Brain microvascular endothelial cell (primary cell): Measurements from ENCODE around the gene GTSF1L.

Experiments used
- DNase-seq: peaks from one replicate; pipeline ENCODE4 v3.0.0-alpha.2; 2020
- H3K27ac ChIP-seq: fragments of 250-450 bp; sonication (Bioruptor Pico); 2 replicates; pipeline ENCODE4 v1.5.1; 2020; ENCODE audit warnings: mild to moderate bottlenecking, moderate library complexity
- H3K27me3 ChIP-seq: fragments of 250-450 bp; sonication (Bioruptor Pico); replicated peaks from 2 replicates; pipeline ENCODE4 v1.5.1; 2020; ENCODE audit warnings: mild to moderate bottlenecking
- H3K36me3 ChIP-seq: fragments of 250-450 bp; sonication (Bioruptor Pico); replicated peaks from 2 replicates; pipeline ENCODE4 v1.5.1; 2020; ENCODE audit warnings: mild to moderate bottlenecking
- H3K4me3 ChIP-seq: 2 replicates; pipeline ENCODE4 v1.5.1; 2011; ENCODE audit warnings: low read depth, mild to moderate bottlenecking, control low read depth, low read length, moderate library complexity
- in situ Hi-C: cut with HindIII; loops from 2 replicates; pipeline ENCODE4 v1.10.0; 2017; ENCODE audit warnings: low sequenced_read_pairs, low pct_ligation_motif_present
- TF ChIP-seq, protein P1 (sequence below): IDR thresholded peaks from 2 replicates; pipeline ENCODE4 v1.5.1; 2011; ENCODE audit warnings: low read depth, mild to moderate bottlenecking, moderate library complexity, low read length, control low read depth, inconsistent platforms; ENCODE audit errors: missing control alignments

The GTSF1L gene

DNA sequence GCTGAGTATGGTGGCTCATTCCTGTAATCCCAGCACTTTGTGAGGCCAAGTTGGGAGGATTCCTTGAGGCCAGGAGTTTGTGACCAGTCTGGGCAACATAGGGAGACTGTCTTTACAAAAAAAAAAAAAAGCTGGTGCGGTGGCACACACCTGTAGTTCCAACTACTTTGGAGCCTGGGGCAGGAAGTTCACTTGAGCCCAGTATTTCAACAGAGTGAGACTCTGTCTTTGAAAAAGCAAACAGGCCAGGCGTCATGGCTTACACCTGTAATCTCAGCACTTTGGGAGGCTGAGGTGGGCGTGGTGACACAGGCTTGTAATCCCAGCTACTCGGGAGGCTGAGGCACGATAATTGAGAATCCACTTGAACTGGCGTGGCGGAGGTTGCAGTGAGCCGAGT is 31.2 kb downstream of the GTSF1L start:
- Histone ChIP-seq H3K36me3 (no peaks in the 10 kb centered on the region), H3K4me3 (no peak overlapping the region), H3K27ac (no peak overlapping the region), H3K27me3 (no peaks in the 10 kb centered on the region)
- no peak for DNase-seq
- TF ChIP-seq, protein P1, sequence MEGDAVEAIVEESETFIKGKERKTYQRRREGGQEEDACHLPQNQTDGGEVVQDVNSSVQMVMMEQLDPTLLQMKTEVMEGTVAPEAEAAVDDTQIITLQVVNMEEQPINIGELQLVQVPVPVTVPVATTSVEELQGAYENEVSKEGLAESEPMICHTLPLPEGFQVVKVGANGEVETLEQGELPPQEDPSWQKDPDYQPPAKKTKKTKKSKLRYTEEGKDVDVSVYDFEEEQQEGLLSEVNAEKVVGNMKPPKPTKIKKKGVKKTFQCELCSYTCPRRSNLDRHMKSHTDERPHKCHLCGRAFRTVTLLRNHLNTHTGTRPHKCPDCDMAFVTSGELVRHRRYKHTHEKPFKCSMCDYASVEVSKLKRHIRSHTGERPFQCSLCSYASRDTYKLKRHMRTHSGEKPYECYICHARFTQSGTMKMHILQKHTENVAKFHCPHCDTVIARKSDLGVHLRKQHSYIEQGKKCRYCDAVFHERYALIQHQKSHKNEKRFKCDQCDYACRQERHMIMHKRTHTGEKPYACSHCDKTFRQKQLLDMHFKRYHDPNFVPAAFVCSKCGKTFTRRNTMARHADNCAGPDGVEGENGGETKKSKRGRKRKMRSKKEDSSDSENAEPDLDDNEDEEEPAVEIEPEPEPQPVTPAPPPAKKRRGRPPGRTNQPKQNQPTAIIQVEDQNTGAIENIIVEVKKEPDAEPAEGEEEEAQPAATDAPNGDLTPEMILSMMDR, result no peak
- in situ Hi-C loops, result no loop called here

DNA sequence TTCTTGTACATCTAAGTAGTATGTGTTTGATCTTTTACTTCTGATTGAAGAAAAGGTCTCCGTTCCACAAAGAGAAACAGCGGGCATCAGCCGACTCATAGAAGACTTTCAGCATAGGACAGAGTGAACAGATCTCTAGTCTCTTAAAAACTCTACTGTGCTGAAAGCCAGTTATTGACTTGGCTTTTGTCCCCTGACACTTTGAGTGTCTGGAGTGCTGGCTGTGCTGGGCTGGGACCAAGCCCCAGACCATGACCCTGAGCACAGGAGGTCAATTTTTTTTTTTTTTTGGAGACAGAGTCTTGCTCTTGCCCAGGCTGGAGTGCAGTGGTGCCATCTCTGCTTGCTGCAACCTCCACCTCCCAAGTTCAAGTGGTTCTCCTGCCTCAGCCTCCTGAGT is 32.0 kb downstream of the GTSF1L start:
- in situ Hi-C loops, result no loop called here
- Histone ChIP-seq H3K27me3 (no peaks in the 10 kb centered on the region), H3K27ac (no peak overlapping the region), H3K4me3 (no peak overlapping the region), H3K36me3 (no peaks in the 10 kb centered on the region)
- TF ChIP-seq, protein P1, result no peak
- DNase-seq, result no peak

DNA sequence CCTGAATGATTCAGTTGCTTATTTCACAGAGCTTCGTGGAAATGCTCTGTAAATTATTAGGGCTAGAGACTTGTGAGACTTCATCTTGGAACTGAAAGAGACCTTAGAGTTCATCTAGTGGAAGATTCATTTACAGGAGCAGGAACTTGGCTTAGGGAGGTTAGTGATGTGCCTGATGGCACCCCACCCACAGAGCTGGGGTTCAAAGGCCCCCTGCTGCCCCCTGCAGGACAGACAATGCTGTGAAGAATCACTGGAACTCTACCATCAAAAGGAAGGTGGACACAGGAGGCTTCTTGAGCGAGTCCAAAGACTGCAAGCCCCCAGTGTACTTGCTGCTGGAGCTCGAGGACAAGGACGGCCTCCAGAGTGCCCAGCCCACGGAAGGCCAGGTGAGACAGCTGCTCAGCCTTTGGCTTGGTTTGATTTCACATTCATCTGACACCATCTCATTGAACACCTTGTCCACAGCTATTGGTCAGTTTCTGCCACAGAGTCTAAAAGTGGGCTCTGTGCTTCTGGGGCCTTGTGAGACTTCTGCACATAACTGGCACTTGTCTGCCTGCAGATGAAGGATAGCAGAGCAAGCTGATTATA is 34.8 kb downstream of the GTSF1L start:
- Histone ChIP-seq H3K27me3 (no peaks in the 10 kb centered on the region), H3K36me3 (no peaks in the 10 kb centered on the region), H3K27ac (no peak overlapping the region), H3K4me3 (no peak overlapping the region)
- peak; percentile 36 for DNase-seq
- in situ Hi-C loops, result no loop called here
- TF ChIP-seq, protein P1, result peak; percentile 80

DNA sequence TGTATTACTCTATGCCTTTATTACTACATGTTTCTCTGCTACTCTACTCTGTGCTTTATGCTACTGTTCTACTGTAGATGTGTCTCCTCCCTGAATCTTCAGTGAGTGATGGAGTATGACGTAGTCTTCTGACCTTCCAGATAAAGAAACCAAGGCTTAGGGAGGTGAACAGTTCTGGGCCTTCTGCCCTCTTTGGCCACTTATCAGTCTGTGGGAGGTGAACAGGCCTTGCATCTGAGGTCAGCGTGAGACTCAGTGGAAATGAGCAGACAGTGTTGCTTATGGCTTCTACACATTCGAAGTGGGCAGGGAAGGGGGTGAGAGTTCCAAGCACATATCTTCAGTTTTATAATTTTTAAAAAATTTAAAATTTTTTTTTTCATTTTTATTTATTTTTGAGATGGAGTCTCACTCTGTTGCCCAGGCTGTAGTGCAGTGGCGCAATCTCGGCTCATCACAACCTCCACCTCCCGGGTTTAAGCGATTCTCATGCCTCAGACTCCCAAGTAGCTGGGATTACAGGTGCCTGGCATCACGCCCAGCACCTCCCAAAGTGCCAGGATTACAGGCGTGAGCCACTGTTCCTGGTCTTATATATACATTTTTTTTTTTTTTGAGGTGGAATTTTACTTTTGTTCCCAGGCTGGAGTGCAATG is 35.7 kb downstream of the GTSF1L start:
- no peak for DNase-seq
- Histone ChIP-seq H3K27me3 (no peaks in the 10 kb centered on the region), H3K27ac (no peak overlapping the region), H3K4me3 (no peak overlapping the region), H3K36me3 (no peaks in the 10 kb centered on the region)
- TF ChIP-seq, protein P1, result no peak
- in situ Hi-C loops, result no loop called here

DNA sequence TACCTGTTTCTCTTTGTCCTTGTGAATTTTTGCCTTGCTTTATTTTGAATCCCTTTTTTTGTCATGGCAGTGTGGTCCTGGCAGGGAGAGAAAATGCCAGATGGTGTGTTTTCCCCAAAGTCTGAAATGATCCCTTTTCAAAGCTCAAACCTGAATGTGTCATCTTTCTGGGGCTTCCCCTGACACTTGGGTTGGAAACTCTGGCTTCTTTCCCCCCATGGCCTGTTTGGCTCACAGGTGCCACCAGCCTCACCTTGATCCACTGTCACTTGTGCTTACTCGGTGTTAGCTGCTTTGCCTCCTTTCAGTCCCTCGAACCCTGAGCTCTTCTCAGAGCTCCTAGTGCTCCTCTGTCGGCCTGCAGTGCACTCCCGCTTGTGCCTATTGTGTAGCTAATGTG is 37.6 kb downstream of the GTSF1L start:
- in situ Hi-C loops, result no loop called here
- no peaks in the 10 kb centered on the region for H3K27me3 ChIP-seq
- no peak overlapping the region for H3K4me3 ChIP-seq
- TF ChIP-seq, protein P1, result no peak
- no peaks in the 10 kb centered on the region for H3K36me3 ChIP-seq
- H3K27ac ChIP-seq, result no peak overlapping the region
- DNase-seq, result no peak

DNA sequence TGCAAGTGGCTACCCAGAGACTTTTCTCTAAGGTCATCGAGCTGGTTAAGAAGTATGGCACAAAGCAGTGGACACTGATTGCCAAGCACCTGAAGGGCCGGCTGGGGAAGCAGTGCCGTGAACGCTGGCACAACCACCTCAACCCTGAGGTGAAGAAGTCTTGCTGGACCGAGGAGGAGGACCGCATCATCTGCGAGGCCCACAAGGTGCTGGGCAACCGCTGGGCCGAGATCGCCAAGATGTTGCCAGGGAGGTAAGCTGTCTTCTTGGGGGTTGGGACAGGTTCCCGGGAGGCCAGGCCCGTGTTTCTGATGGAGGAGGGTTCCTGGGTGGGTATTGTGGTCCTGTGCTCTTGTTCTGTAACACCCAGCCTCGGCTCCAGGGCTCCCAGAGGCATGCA is 40.0 kb downstream of the GTSF1L start:
- in situ Hi-C loops, result no loop called here
- Histone ChIP-seq H3K36me3 (no peaks in the 10 kb centered on the region), H3K4me3 (no peak overlapping the region), H3K27ac (no peak overlapping the region), H3K27me3 (no peaks in the 10 kb centered on the region)
- no peak for DNase-seq
- TF ChIP-seq, protein P1, result no peak
